Measurements from ENCODE around the gene STEAP1B. TPM values are rescaled to one million over a fixed set of nuclear protein-coding genes. Genes with fewer than 3 reads are reported as not detected.
"Not testable (repeated sequence)": the region's sequence is repeated elsewhere in the genome, so short reads cannot be mapped to it uniquely, and the experiment has no call there.

STEAP1B gene
- total RNA-seq, 2 donors from 2014 or later, result 0.32 TPM; not detected in 1

DNA sequence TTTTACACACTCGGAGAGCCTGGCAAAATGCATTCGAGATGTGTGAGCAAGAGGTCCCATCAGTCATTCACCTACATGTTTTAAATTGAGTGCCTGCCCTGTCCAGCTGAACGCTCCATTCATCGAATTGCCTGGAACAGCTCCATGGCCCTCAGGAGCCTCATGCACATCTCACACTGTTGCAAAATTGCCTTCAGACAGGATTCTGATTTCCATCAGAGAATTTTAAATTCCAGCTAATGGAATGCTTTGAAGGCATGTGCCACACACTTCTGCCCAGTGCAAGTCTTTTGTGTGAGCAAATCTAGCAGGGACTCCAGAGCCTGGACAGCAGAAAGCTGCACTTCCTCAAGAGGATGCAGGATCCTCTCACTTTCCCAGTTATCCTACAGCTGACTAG, 17.0 kb upstream of the STEAP1B start:
- not testable (repeated sequence) for H3K36me3 Mint-ChIP-seq (ENCODE audit: low read depth); H3K27ac Mint-ChIP-seq; H3K4me3 Mint-ChIP-seq; ATAC-seq (replicated peaks); H3K9me3 Mint-ChIP-seq; H3K4me1 Mint-ChIP-seq
- H3K27me3 Mint-ChIP-seq, result peaks cover 24% of the 10 kb centered on the region

DNA sequence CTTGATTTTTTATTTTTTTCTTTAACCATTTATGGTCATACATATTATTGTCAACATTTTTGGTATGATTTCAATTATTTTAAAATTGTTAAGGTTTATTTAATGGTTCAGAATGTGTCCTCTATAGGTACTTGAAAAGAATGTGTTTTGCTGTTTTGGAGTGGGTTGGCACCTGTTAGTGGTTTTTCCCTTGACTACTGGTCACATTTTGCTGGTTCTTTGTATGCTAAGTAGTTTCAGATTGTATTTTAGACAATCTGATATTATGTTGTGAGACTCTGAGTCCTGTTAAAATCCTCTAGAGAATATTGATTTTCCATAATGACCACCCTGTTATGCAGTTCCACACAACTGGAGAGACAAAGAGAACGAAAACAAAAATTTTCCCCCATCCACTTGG, 15.0 kb upstream of the STEAP1B start:
- H3K27me3 Mint-ChIP-seq, result peaks cover 16% of the 10 kb centered on the region
- not testable (repeated sequence) for ATAC-seq (replicated peaks); H3K4me1 Mint-ChIP-seq; H3K36me3 Mint-ChIP-seq (ENCODE audit: low read depth); H3K4me3 Mint-ChIP-seq; H3K27ac Mint-ChIP-seq; H3K9me3 Mint-ChIP-seq

DNA sequence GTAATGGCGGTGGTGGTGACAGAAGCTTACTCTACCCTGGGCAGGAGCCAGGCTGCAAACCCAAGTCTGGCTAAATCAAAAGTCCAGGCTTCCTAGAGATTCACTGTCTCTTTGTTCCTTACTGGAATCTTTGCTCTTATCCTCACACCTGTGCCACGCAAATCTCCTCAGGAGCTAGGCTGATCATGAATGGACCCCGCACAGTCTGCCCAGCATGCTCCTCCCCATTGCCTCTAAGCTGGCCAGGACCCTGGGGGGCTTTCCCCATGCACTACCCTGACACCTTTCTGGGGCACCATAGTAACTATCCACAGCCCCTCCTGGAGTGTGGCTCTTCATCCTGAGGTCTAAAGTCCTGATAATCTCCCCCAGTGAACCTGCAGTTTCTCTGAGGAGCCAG, 7.3 kb upstream of the STEAP1B start:
- not testable (repeated sequence) for H3K27ac Mint-ChIP-seq; H3K4me1 Mint-ChIP-seq; ATAC-seq (replicated peaks); H3K9me3 Mint-ChIP-seq; H3K4me3 Mint-ChIP-seq; H3K36me3 Mint-ChIP-seq (ENCODE audit: low read depth)
- peaks cover 10% of the 10 kb centered on the region for H3K27me3 Mint-ChIP-seq

DNA sequence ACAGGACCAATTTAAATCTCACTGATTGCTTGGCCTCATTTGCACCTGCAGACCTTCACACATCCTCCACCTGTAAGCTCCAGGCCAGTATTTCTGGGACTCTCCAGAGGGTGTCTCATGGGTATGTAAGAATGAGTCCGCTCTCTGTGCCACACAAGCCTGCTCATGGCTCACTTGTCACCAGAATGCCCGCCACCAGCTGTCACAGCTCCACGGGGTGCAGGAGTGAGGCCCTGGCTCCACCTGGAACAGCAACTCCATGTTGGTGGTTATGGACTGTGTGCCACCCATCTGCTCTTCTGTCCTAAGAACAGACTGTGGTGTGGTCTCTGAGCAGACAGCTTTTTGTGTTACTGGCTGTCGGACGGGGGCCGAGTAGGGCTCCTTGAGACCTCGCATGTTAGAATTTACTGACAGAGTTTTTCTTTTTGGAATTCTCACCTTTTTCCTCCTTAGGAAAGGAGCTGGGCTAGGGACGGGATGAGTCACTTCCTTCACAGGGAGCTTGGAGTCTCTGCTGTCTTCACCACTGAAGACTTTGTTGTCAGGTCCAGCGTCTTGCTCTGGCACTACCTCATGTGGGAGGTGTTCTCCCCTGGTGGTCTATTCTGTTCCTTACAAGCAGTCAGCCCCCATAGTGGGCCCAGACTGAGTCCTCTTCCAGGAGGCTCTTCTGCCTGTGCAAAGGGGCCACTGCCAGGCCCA, 6.5 kb upstream of the STEAP1B start:
- not testable (repeated sequence) for H3K27ac Mint-ChIP-seq; H3K4me1 Mint-ChIP-seq; H3K27me3 Mint-ChIP-seq; ATAC-seq (replicated peaks); H3K9me3 Mint-ChIP-seq; H3K4me3 Mint-ChIP-seq; H3K36me3 Mint-ChIP-seq (ENCODE audit: low read depth)

DNA sequence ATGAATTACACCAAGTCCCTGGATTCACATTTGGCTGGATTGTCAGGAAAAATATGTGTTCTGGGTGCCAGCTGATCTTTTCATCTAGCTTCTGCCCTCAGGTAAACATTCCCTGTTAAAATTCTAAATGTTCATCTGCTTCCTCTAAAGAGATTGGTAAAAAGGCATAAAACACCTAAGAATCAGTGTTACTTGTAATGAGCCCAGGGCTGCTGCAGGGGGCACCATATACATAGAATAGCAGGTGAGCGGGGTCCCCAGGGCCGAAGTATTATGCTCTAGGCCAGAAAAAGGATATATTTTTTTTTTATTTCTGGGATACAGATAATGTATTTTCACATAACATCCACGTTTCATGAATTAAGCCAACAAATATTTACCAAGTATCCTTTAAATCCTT, 4.5 kb upstream of the STEAP1B start:
- not testable (repeated sequence) for ATAC-seq (replicated peaks); H3K27ac Mint-ChIP-seq

DNA sequence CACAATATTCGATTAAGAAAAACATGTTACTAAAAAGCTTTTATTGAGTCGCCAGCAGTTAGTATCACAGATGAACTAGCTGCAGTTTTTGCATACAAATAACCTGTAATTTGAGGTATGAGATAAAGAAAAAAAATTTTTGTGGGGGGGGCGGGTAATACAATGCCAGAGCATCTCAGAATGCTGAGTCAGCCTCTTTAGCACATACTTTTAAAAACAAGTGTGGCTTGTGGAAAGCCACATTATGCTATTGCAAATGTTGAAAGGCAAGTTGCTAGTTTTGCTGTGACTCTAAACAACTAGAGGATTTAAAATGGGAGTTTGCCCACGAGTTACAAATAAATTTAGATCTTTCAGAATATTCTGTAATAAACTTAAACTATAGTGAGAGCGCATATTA, 2.1 kb upstream of the STEAP1B start:
- not testable (repeated sequence) for H3K4me3 Mint-ChIP-seq; H3K9me3 Mint-ChIP-seq; ATAC-seq (replicated peaks); H3K36me3 Mint-ChIP-seq (ENCODE audit: low read depth); H3K4me1 Mint-ChIP-seq; H3K27ac Mint-ChIP-seq
- H3K27me3 Mint-ChIP-seq, result peaks cover 16% of the 10 kb centered on the region

More for the DNA sequence above, 4.5 kb upstream of the STEAP1B start:
- H3K4me3 Mint-ChIP-seq; H3K36me3 Mint-ChIP-seq (ENCODE audit: low read depth); H3K4me1 Mint-ChIP-seq; H3K9me3 Mint-ChIP-seq: not testable (repeated sequence)
- H3K27me3 Mint-ChIP-seq, result peaks cover 15% of the 10 kb centered on the region

DNA sequence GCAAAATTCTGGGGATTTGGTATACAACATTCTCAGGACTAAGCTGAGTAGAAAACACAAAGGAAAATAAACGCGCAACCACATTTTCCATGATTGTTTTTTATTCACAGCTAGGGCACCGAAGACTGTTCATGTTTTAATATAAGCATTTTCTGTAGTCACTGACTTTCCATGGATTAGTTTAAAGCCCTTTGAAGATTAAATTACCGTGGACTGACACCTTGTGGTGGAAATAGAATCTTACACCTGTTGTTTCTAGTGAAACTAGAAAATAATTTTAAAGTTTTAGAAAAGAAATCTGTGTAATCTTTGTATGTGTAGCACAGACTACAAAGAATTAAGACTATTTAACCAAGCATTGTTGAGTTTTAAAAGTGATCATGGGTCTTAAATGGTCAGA, 1.3 kb upstream of the STEAP1B start:
- H3K4me1 Mint-ChIP-seq; H3K9me3 Mint-ChIP-seq; H3K36me3 Mint-ChIP-seq (ENCODE audit: low read depth); ATAC-seq (replicated peaks); H3K4me3 Mint-ChIP-seq; H3K27ac Mint-ChIP-seq: not testable (repeated sequence)
- peaks cover 16% of the 10 kb centered on the region for H3K27me3 Mint-ChIP-seq

DNA sequence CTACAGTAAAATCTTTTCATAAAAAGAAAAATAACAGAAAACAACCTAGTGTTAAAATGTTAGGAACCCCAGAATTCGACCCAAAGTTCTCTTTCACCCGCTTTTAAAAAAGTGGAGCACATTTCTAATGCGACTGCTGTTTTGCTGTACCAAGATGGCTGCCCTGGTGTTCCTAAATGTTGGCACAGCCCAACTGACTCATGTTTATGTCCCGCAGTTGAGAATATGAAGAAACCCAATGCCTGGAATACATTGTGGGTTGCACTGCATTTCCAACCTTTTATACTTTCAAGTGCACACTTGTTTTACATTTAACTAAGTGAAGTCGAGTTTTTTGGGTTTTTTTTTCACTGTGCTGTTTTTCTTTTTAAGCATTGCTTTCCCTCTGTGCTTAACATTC, 944 bp downstream of the STEAP1B start:
- H3K27me3 Mint-ChIP-seq, result peaks cover 16% of the 10 kb centered on the region
- no peak overlapping the region for H3K4me3 Mint-ChIP-seq
- H3K4me1 Mint-ChIP-seq, result no peaks in the 10 kb centered on the region
- no peaks in the 10 kb centered on the region for H3K36me3 Mint-ChIP-seq (ENCODE audit: low read depth)
- H3K27ac Mint-ChIP-seq, result no peak overlapping the region
- ATAC-seq (replicated peaks), result no peak
- H3K9me3 Mint-ChIP-seq, result no peaks in the 10 kb centered on the region

DNA sequence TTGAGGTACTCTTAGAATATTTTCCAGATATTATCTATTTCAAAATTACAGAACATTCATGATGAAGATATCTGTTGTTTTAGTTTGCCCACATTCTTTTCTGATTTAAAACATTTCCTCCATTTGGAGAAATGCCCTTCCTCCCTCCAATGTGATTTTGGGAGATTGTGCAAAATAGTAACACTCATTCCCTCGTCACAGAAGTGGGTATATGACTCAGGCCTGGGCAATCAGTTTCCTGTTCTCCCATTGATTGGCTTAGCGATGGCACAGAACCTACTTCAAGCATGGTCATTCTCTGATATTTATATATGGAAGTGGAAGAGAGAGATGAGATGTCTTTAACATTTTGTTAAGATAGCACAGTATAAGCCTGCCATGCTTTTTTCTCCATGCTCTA, 3.1 kb downstream of the STEAP1B start:
- H3K27ac Mint-ChIP-seq; H3K4me3 Mint-ChIP-seq; ATAC-seq (replicated peaks); H3K36me3 Mint-ChIP-seq (ENCODE audit: low read depth); H3K4me1 Mint-ChIP-seq; H3K9me3 Mint-ChIP-seq: not testable (repeated sequence)
- H3K27me3 Mint-ChIP-seq, result peaks cover 13% of the 10 kb centered on the region

DNA sequence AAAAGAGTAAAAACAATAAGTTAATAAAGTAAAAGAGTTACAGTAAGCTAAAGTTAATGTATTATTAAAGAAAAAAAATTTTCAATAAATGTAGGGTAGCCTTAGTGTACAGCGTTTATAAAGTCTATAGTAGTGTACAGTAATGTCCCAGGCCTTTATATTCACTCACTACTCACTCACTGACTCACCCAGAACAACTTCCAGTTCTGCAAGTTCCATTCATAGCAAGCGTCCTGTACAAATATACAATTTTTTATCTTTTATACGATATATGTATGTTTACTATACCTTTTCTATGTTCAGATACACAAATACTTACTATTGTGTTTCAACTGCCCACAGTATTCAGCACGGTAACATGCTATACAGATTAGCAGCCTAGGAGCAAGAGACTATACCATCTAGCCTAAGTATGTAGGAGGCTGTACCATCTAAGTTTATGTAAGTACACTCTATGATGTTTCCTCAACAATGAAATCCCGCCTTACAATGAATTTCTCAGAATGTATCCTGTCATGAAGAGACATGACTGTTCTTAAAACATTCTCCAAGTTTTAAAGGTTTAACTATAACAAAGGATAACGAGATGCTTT, 3.6 kb downstream of the STEAP1B start:
- not testable (repeated sequence) for H3K4me1 Mint-ChIP-seq; ATAC-seq (replicated peaks); H3K9me3 Mint-ChIP-seq; H3K4me3 Mint-ChIP-seq; H3K27ac Mint-ChIP-seq; H3K36me3 Mint-ChIP-seq (ENCODE audit: low read depth)
- peaks cover 13% of the 10 kb centered on the region for H3K27me3 Mint-ChIP-seq

DNA sequence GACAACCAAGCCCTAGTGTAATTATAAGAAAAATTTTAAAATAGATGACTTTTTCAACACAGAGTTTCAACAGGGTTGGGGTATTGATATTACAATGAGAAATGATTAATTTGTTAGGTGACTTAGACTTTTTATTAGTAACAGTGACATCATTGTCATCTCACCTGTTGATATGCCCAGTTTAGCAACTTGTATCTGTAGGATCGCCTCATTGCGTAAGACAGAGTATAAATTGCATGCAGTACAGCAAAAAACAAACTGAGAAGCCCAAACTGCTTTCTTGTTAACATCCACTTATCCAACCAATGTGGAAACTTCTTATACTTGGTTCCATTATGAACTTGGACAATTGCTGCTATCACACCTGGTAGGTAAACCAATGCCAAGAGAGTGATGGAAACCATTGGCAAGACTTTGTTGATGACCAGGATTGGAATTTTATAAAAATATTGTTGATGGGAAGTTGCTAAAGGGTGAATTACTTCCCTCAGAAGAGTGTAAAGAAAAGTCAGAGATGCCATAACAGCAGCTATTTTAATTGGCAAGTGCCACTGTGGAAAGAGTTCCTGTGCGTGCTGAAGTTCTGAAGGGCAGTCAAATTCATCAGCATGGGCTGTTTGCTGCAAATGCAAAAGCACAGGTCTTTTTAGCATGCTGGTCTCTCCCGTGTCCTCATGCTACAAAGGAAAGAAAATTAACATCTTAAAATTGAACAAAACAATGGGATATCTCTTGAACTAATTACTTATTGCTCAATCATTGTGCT, 6.6 kb downstream of the STEAP1B start:
- H3K4me1 Mint-ChIP-seq; H3K36me3 Mint-ChIP-seq (ENCODE audit: low read depth); H3K27ac Mint-ChIP-seq; H3K4me3 Mint-ChIP-seq; H3K27me3 Mint-ChIP-seq; ATAC-seq (replicated peaks); H3K9me3 Mint-ChIP-seq: not testable (repeated sequence)

DNA sequence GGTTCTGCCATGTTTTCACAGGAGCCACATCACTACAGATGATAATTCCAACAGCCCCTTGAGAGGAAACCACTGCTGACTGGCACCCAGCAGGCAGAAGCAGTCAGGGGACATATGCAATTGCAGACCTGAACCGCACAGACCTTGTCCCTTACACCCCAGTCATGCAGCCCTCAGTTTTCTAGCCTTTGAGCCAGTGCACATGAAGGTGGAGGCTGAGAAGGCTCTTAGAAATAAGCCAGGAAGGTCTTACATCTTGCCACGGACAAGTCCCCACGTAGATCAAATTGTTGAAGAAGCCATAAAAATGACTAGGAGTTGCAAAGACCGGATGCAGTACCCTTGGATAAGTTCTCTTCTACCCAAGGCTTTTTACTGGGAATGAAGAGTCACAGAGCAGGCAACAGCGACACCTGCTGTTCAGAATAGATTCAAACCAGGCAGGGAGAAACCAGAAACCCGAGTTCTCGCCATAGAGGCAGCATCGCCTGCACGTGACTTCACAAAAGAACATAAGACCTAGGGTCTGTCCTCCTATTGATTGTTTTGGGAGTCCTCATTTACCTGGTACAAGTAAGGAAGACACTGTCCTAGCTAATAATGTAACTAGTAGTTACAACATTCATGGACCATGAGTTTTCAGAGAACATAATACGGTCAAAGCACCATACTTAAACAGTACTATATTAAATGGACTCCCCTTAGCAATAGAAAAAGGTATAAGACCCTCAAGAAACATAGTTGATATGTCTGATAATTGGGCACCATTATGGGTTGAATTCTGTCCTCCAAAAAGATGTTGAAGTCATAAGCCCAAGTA, 11.1 kb downstream of the STEAP1B start:
- Mint-ChIP-seq H3K36me3 (ENCODE audit: low read depth) (no peaks in the 10 kb centered on the region), H3K4me1 (no peaks in the 10 kb centered on the region), H3K4me3 (no peak overlapping the region), H3K27ac (no peak overlapping the region), H3K27me3 (peaks cover 4% of the 10 kb centered on the region), H3K9me3 (no peaks in the 10 kb centered on the region)
- peak; percentile 56 for ATAC-seq (replicated peaks)

DNA sequence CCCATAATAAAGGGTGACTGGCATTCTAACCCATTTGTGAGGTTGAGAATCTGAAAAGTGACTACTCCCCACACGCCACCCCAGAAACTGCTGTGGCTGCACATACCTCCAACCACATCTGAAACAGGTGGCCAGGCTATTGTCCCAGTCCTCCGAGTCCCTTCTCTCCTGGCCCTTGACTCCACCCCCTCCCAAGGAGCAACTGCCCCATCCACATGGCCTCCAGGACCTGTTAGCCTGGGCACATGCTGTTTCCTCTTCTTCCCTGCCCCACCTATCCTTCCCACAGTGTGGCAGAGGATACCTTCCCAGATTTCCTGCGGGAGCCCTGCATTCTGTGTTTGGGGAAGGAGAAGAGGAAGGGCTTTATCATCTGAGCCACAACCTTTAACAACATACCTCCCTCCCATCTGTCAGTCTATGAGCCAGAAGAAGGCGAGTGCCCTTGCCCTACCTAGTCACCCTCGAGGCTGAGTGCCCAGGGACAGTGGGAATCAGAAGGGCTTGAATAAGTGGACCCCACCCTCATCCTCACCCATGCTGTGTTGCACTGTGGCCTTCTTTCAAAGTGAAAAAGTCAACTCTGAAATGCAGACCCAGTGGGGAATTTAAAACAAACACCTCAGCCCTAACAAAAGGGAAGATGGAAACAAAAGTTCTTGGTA, 11.9 kb downstream of the STEAP1B start:
- H3K27ac Mint-ChIP-seq, result no peak overlapping the region
- H3K4me3 Mint-ChIP-seq, result no peak overlapping the region
- peaks cover 4% of the 10 kb centered on the region for H3K27me3 Mint-ChIP-seq
- H3K36me3 Mint-ChIP-seq (ENCODE audit: low read depth), result no peaks in the 10 kb centered on the region
- no peak for ATAC-seq (replicated peaks)
- H3K4me1 Mint-ChIP-seq, result no peaks in the 10 kb centered on the region
- H3K9me3 Mint-ChIP-seq, result no peaks in the 10 kb centered on the region

DNA sequence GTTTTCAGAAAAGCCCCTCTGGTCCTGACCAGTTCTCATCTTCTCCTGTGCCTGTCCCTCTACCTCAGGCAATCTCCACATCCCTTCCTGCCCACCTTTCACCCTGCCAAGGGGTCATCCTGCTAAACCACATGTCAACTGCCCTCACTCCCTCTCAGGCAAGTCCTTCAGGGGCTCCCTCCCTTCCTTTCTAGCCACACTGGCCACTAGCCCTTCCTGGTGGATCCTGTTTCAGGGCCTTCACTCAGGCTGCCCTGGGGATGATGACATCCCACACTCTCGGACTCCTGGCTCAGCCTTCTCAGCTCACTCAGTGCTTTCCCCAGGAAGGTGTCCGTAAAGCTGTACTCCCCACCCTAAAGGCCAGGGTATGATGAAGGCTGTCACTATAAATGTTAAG, 13.4 kb downstream of the STEAP1B start:
- H3K4me3 Mint-ChIP-seq, result no peak overlapping the region
- H3K27ac Mint-ChIP-seq, result no peak overlapping the region
- H3K4me1 Mint-ChIP-seq, result no peaks in the 10 kb centered on the region
- peaks cover 4% of the 10 kb centered on the region for H3K27me3 Mint-ChIP-seq
- H3K9me3 Mint-ChIP-seq, result no peaks in the 10 kb centered on the region
- H3K36me3 Mint-ChIP-seq (ENCODE audit: low read depth), result no peaks in the 10 kb centered on the region
- ATAC-seq (replicated peaks), result no peak

Measured in activated T-helper 17 cell treated with anti-CD3 and anti-CD28 coated beads, Interleukin-2, amount 50 U/mL, for 72 hours (primary cell).